ENCODE results near the gene DPP4. TPM values are rescaled to one million over a fixed set of nuclear protein-coding genes. Genes with fewer than 3 reads are reported as not detected.

The DPP4 gene
- polyA plus RNA-seq, 3 donors = 0.46 TPM; not detected in 2

DNA sequence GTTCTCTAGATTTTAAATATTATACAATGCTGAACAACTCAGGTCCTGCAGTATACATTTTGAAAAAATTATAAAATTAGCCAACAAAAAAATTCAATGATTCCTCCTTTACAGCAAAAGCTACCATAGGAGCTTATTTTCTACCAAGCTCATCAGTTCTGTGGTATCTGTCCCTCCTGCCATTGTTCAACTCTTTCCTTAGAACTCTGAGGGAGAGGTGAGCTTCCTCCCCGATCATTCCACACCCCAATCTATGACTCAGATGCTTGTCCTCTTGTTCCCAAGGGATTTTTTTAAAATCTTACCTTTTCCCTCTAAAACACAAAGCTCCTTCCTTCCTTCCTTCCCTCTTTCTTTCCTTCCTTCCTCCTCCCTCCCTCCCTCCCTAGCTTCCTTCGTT is 13.5 kb downstream of the DPP4 start:
- H3K4me3 ChIP-seq (replicated peaks in 1 of 3; ENCODE audit: low read depth in 2 of 3, low read length in 3 of 3) = no peak overlapping the region
- no peaks in the 10 kb centered on the region for H3K79me2 ChIP-seq (ENCODE audit: insufficient read depth, low read length)
- no peak overlapping the region for H3K4me3 Mint-ChIP-seq
- WGBS (ENCODE audit: insufficient coverage) = 100% methylated on average over 1 of the region's 2 CpGs
- intact Hi-C loops (cut with micrococcal nuclease) = no loop called here
- no peaks in the 10 kb centered on the region for H3K36me3 ChIP-seq (replicated peaks in 1 of 2; ENCODE audit: control insufficient read depth in 1 of 2, insufficient read depth in 2 of 2, low read length in 2 of 2)
- no peak overlapping the region for H2AFZ ChIP-seq (ENCODE audit: insufficient read depth, low read depth, low read length, poor library complexity, severe bottlenecking)
- no peaks in the 10 kb centered on the region for H4K20me1 ChIP-seq (ENCODE audit: insufficient read depth, low read length)
- H3K27me3 ChIP-seq (ENCODE audit: control insufficient read depth in 2 of 2, insufficient read depth in 2 of 2, low read length in 2 of 2) = no peaks in the 10 kb centered on the region
- no peaks in the 10 kb centered on the region for H3K36me3 Mint-ChIP-seq
- peaks cover 2% of the 10 kb centered on the region for H3K4me1 Mint-ChIP-seq
- no peak overlapping the region for H3K27ac ChIP-seq (ENCODE audit: low read depth in 1 of 2, low read length in 2 of 2)
- H3K9ac ChIP-seq (ENCODE audit: insufficient read depth, low read length, poor library complexity, severe bottlenecking) = no peak overlapping the region
- no peak for DNase-seq
- H3K9me3 ChIP-seq (replicated peaks in 1 of 2; ENCODE audit: control insufficient read depth in 1 of 2, insufficient read depth in 1 of 2, low read length in 2 of 2) = peaks cover 0 to 12% of the 10 kb centered on the region in 2 donors
- TF ChIP-seq, protein P1, sequence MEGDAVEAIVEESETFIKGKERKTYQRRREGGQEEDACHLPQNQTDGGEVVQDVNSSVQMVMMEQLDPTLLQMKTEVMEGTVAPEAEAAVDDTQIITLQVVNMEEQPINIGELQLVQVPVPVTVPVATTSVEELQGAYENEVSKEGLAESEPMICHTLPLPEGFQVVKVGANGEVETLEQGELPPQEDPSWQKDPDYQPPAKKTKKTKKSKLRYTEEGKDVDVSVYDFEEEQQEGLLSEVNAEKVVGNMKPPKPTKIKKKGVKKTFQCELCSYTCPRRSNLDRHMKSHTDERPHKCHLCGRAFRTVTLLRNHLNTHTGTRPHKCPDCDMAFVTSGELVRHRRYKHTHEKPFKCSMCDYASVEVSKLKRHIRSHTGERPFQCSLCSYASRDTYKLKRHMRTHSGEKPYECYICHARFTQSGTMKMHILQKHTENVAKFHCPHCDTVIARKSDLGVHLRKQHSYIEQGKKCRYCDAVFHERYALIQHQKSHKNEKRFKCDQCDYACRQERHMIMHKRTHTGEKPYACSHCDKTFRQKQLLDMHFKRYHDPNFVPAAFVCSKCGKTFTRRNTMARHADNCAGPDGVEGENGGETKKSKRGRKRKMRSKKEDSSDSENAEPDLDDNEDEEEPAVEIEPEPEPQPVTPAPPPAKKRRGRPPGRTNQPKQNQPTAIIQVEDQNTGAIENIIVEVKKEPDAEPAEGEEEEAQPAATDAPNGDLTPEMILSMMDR (IDR thresholded peaks at IDR 0.05) = no peak
- peaks cover 10 to 20% (median 15%) of the 10 kb centered on the region in 7 donors for H3K9me3 Mint-ChIP-seq
- no peaks in the 10 kb centered on the region for H3K4me1 ChIP-seq (ENCODE audit: control insufficient read depth in 1 of 2, insufficient read depth in 2 of 2, low read length in 2 of 2)
- H3K4me2 ChIP-seq (replicated peaks; ENCODE audit: extremely low read depth, low read length, poor library complexity, severe bottlenecking) = no peak overlapping the region
- H3K27ac Mint-ChIP-seq = no peak overlapping the region
- no peaks in the 10 kb centered on the region for H3K27me3 Mint-ChIP-seq (ENCODE audit: low read depth in 3 of 3)

- Histone ChIP-seq H3K9me3 (replicated peaks in 1 of 2; ENCODE audit: control insufficient read depth in 1 of 2, insufficient read depth in 1 of 2, low read length in 2 of 2) (peaks cover 0 to 12% of the 10 kb centered on the region in 2 donors), H3K27ac (ENCODE audit: low read depth in 1 of 2, low read length in 2 of 2) (no peak overlapping the region), H3K79me2 (ENCODE audit: insufficient read depth, low read length) (no peaks in the 10 kb centered on the region), H3K36me3 (replicated peaks in 1 of 2; ENCODE audit: control insufficient read depth in 1 of 2, insufficient read depth in 2 of 2, low read length in 2 of 2) (no peaks in the 10 kb centered on the region), H3K9ac (ENCODE audit: insufficient read depth, low read length, poor library complexity, severe bottlenecking) (no peak overlapping the region), H3K4me2 (replicated peaks; ENCODE audit: extremely low read depth, low read length, poor library complexity, severe bottlenecking) (no peak overlapping the region), H4K20me1 (ENCODE audit: insufficient read depth, low read length) (no peaks in the 10 kb centered on the region), H3K4me1 (ENCODE audit: control insufficient read depth in 1 of 2, insufficient read depth in 2 of 2, low read length in 2 of 2) (no peaks in the 10 kb centered on the region), H3K4me3 (replicated peaks in 1 of 3; ENCODE audit: low read depth in 2 of 3, low read length in 3 of 3) (no peak overlapping the region), H2AFZ (ENCODE audit: insufficient read depth, low read depth, low read length, poor library complexity, severe bottlenecking) (no peak overlapping the region), H3K27me3 (ENCODE audit: control insufficient read depth in 2 of 2, insufficient read depth in 2 of 2, low read length in 2 of 2) (no peaks in the 10 kb centered on the region)
- no peak for DNase-seq
- Mint-ChIP-seq H3K27me3 (ENCODE audit: low read depth in 3 of 3) (no peaks in the 10 kb centered on the region), H3K36me3 (no peaks in the 10 kb centered on the region), H3K4me1 (peaks cover 2% of the 10 kb centered on the region), H3K4me3 (no peak overlapping the region), H3K9me3 (peaks cover 10 to 20% (median 15%) of the 10 kb centered on the region in 7 donors), H3K27ac (no peak overlapping the region)
- WGBS (ENCODE audit: insufficient coverage) = 100% methylated on average over 2 of the region's 8 CpGs
- intact Hi-C loops (cut with micrococcal nuclease) = no loop called here
- TF ChIP-seq, protein P1 (IDR thresholded peaks at IDR 0.05) = no peak
These were observed 14.9 kb downstream of the DPP4 start for GRCh38 chr2:162058973-162059668.

All from CD14-positive monocyte (primary cell).